C4-2B (cell line): ENCODE measurements around the gene SYT5.

Experiments used
- H3K27ac ChIP-seq: fragments of 450-650 bp; 2 replicates; pipeline ENCODE4 v1.5.1; 2017
- ZFX ChIP-seq: fragments of 450-650 bp; IDR thresholded peaks from 2 replicates; pipeline ENCODE4 v1.6.1; 2017
- TF ChIP-seq, protein P1 (sequence below): fragments of 450-650 bp; conservative IDR thresholded peaks from 2 replicates; pipeline ENCODE4 v1.5.1; 2017; ENCODE audit warnings: mild to moderate bottlenecking

SYT5 gene

GRCh38 chr19:55186080-55186479 is 6.0 kb upstream of the SYT5 start:
- no peak for TF ChIP-seq ZFX
- TF ChIP-seq, protein P1, sequence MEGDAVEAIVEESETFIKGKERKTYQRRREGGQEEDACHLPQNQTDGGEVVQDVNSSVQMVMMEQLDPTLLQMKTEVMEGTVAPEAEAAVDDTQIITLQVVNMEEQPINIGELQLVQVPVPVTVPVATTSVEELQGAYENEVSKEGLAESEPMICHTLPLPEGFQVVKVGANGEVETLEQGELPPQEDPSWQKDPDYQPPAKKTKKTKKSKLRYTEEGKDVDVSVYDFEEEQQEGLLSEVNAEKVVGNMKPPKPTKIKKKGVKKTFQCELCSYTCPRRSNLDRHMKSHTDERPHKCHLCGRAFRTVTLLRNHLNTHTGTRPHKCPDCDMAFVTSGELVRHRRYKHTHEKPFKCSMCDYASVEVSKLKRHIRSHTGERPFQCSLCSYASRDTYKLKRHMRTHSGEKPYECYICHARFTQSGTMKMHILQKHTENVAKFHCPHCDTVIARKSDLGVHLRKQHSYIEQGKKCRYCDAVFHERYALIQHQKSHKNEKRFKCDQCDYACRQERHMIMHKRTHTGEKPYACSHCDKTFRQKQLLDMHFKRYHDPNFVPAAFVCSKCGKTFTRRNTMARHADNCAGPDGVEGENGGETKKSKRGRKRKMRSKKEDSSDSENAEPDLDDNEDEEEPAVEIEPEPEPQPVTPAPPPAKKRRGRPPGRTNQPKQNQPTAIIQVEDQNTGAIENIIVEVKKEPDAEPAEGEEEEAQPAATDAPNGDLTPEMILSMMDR: no peak
- H3K27ac ChIP-seq: no peak overlapping the region

DNA sequence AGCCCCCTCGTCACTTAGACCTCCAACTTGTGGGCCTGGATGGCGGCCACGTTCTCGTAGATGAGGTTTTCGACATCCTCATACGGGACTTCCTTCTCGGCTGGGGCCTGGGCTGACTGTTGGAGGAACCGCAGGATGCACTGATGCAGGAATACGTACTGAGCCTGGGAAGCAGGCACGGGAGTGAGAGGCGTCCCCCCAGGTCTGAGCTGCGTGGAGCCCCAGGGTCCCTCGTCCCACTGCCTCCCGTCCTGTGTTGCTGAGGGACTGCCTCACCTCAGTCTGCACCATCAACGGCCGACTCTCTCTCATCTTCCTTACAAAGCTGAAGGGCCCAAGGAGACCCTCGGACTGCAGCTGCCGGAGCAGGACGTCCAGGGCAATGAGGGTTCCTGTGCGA is 1.7 kb upstream of the SYT5 start:
- TF ChIP-seq ZFX: no peak
- TF ChIP-seq, protein P1: no peak
- no peak overlapping the region for H3K27ac ChIP-seq

DNA sequence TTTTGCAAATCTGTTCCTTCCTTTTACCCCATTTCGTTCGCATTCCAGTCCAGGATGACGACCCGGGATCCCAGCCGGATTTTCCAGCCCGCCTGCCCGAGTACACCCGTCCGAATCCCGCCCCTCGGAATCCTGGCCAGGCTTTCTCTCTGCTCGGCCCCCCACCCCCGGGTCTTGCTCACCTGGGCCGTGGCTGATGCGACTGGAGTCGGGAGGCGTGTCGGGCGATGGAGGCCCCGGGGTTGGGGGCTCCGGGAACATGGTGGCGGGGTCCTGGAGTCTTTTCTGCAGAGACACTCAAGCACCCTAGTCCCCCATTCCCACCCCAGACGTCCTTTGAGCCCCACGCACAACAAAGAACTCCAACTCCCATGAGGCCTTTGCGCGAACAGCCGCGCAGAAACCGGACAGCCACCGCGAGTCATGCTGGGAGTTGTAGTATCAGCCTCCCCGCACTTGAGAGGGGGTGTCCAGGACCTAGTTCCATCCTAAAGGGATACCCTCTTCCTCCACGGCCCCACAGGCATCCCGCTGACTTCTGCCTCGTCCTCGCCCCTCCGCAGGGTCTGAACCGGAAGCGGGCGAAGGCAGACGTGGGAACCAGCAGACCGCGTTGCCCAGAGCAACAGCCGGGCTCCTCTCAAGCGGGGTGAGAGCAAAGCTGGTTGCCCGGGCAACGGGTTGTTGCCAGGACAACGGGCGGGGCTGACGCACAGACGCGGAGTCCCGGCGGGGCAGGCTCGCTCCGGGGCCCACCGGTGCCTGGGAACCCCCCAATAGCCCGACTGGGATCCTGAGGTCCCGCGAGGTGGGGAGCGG is 1.1 kb downstream of the SYT5 start:
- no peak for TF ChIP-seq ZFX
- TF ChIP-seq, protein P1: no peak
- no peak overlapping the region for H3K27ac ChIP-seq

DNA sequence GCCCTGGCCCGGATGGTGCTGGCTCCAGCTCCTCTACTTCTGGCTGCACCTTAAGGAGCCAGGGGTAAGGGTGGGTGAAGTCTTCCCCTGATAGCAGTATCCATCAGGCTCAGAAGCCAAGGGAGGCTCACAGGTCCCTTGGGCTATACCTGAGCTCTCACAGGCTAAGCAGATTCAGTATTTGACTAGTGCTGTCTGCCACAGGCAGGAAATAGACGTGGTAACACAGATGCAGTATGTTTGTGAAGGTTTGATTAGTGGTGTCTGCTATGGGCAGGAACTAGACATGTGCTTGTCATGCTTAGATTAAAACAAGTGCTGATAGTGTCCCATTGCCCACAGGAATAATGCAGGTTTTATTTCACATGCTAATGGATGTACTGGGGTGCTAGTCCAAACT is 4.0 kb downstream of the SYT5 start:
- no peak for TF ChIP-seq ZFX
- TF ChIP-seq, protein P1: no peak
- no peak overlapping the region for H3K27ac ChIP-seq

DNA sequence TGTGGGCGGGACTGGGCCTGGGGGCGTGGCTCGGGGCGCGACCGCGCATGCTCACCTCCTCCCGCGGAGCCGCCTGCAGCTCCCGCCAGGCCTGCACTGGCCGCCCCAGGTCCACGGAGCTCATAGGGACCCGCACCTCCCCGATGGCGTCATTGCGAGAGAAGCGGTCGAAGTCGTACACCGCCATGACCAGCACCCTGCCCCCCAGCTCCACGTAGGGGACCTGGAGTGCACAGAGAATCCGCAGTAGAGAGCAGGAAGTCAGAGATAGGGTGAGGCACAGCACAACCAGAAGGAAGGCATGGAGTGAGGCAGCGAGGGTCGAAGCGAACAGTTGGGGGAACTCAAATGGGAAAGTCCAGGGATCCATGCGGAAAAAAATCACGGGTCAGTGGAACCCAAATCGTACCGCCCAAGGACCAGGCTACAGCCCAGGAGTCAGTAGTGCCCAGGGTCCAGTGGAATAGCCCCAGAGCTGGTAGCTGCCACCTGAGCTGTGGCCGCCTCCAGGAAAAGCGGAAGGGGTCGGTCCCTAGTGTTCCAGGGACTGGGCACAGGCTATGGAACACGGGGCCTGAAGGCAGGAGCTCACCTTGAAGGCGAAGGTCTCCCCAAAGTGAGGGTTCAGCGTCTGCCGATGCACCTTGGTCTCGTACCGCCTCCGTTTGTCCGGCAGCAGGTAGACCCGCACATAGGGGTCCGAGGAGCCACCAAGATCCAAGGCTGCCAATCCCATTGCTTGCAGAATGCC is 4.8 kb downstream of the SYT5 start:
- TF ChIP-seq, protein P1: no peak
- TF ChIP-seq ZFX: no peak
- H3K27ac ChIP-seq: no peak overlapping the region

- no peak overlapping the region for H3K27ac ChIP-seq
- TF ChIP-seq ZFX: no peak
- TF ChIP-seq, protein P1: no peak
These were observed 5.5 kb downstream of the SYT5 start for GRCh38 chr19:55174425-55175116.
